ENCODE measurements around the gene CSPG4. TPM values are rescaled to one million over a fixed set of nuclear protein-coding genes. Genes with fewer than 3 reads are reported as not detected.

The CSPG4 gene
- total RNA-seq, 1 experiment from 2014 or later: 2.4 TPM

DNA sequence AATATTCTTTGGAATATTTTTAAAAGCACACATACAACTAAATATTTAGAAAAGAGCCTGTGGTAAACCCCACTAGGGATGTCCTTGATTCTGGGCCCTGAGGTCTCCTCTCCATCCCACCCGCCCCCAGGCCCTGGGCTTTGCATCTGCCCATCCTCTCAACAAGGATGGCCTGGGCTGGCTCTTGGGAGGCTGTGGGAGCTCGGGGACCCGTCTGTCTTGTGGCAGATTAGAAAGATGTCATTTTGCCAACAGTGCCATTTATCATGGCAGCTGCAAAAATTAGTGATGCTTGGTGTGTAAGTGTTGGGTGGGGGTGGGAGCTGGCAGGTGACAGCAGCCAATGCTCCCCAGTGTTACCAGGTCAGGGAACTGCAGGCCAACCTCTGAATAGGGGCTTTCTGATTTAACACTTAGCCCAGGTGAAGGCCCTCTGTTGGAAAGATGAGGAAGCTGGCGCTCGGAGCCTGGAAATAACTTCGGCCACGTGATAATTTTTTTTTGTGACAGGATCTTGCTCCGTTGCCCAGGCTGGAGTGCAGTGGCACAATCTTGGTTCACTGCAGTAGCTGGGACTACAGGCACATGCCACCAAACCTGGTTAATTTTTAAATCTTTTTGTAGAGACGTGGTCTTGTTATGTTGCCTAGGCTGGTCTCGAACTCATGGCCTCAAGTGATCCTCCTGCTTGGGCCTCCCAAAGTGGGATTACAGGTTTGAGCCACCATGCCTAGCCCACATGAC is 16.9 kb upstream of the CSPG4 start:
- Histone ChIP-seq H3K4me2 (no peak overlapping the region), H4K20me1 (ENCODE audit: insufficient read depth) (no peaks in the 10 kb centered on the region), H3K4me1 (replicated peaks; ENCODE audit: insufficient read depth) (no peaks in the 10 kb centered on the region), H3K4me3 (no peak overlapping the region), H2AFZ (no peak overlapping the region), H3K9me3 (ENCODE audit: insufficient read depth, low read depth) (no peaks in the 10 kb centered on the region), H3K36me3 (ENCODE audit: low read depth) (no peaks in the 10 kb centered on the region), H3F3A (ENCODE audit: insufficient read depth, low read depth) (no peaks in the 10 kb centered on the region), H3K27me3 (ENCODE audit: insufficient read depth, low read depth) (no peaks in the 10 kb centered on the region), H3K9me2 (ENCODE audit: insufficient read depth) (no peaks in the 10 kb centered on the region), H3K27ac (no peak overlapping the region), H3K79me2 (ENCODE audit: low read depth) (no peaks in the 10 kb centered on the region)
- intact Hi-C loops (cut with micrococcal nuclease; ENCODE audit: unreplicated experiment): loop anchor here (2.0 kb wide), 1 partner anchor 409 kb away; no protein-coding TSS in a partner anchor
- ChIA-PET CTCF (interaction anchor here (0.6 kb wide), 1 partner anchor 17 kb away, joined by 3 read pairs; no protein-coding TSS in a partner anchor), POLR2A (ENCODE audit: unreplicated experiment) (no interaction called here)
- DNase-seq: no peak
- TF ChIP-seq, protein P1, sequence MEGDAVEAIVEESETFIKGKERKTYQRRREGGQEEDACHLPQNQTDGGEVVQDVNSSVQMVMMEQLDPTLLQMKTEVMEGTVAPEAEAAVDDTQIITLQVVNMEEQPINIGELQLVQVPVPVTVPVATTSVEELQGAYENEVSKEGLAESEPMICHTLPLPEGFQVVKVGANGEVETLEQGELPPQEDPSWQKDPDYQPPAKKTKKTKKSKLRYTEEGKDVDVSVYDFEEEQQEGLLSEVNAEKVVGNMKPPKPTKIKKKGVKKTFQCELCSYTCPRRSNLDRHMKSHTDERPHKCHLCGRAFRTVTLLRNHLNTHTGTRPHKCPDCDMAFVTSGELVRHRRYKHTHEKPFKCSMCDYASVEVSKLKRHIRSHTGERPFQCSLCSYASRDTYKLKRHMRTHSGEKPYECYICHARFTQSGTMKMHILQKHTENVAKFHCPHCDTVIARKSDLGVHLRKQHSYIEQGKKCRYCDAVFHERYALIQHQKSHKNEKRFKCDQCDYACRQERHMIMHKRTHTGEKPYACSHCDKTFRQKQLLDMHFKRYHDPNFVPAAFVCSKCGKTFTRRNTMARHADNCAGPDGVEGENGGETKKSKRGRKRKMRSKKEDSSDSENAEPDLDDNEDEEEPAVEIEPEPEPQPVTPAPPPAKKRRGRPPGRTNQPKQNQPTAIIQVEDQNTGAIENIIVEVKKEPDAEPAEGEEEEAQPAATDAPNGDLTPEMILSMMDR (conservative IDR thresholded peaks at IDR 0.05): no peak
- TF ChIP-seq EZH2 (IDR thresholded peaks at IDR 0.05; ENCODE audit: low read depth): no peak
- BruUV-seq (replicated peaks): no TSS peak

- Histone ChIP-seq H3K4me2 (no peak overlapping the region), H3K27me3 (ENCODE audit: insufficient read depth, low read depth) (no peaks in the 10 kb centered on the region), H3K79me2 (ENCODE audit: low read depth) (no peaks in the 10 kb centered on the region), H3K9me2 (ENCODE audit: insufficient read depth) (no peaks in the 10 kb centered on the region), H4K20me1 (ENCODE audit: insufficient read depth) (no peaks in the 10 kb centered on the region), H3K9me3 (ENCODE audit: insufficient read depth, low read depth) (no peaks in the 10 kb centered on the region), H3K4me1 (replicated peaks; ENCODE audit: insufficient read depth) (peaks cover 6% of the 10 kb centered on the region; the same call in 1 of the 2 replicates), H3F3A (ENCODE audit: insufficient read depth, low read depth) (no peaks in the 10 kb centered on the region), H3K4me3 (no peak overlapping the region), H2AFZ (no peak overlapping the region), H3K36me3 (ENCODE audit: low read depth) (no peaks in the 10 kb centered on the region), H3K27ac (no peak overlapping the region)
- no TSS peak for BruUV-seq (replicated peaks)
- CTCF ChIA-PET: interaction anchor here (0.6 to 1.8 kb wide), 2 partner anchors 74 to 164 kb away, joined by 5 to 12 read pairs; no protein-coding TSS in a partner anchor
- TF ChIP-seq, protein P1 (conservative IDR thresholded peaks at IDR 0.05): peak; percentile 51
- no peak for TF ChIP-seq EZH2 (IDR thresholded peaks at IDR 0.05; ENCODE audit: low read depth)
- POLR2A ChIA-PET (ENCODE audit: unreplicated experiment): interaction anchor here (0.6 kb wide), 1 partner anchor 80 kb away, joined by 3 read pairs; no protein-coding TSS in a partner anchor
- intact Hi-C loops (cut with micrococcal nuclease; ENCODE audit: unreplicated experiment): loop anchor here (2.0 kb wide), 1 partner anchor 411 kb away; no protein-coding TSS in a partner anchor
- DNase-seq: peak in 1 of 2 experiments; percentile 47
These were observed 15.4 kb upstream of the CSPG4 start for GRCh38 chr15:75727851-75728715.

DNA sequence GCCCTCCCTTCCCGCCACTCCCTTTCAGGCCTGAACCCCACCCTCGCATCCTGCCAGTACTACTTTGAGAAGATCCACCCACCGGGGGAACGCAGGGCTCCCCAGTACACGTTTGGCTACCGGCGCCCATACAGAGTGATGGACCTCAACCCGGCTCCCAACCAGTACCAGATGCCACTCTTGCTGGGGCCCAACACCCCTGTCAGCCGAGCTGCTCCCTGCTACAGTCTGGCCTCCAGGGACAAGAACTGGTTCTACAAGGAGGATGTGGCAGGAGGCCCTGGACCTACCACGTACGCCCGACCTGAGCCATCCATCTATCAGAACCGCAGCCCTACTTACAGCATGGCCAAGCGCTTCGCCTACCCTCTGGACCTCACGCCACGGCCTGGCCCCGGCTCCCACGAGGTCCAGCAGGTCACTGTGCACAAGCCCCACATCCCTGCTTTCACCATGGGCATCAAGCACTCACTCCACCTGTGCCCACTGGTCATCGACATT is 14.4 kb upstream of the CSPG4 start:
- intact Hi-C loops (cut with micrococcal nuclease; ENCODE audit: unreplicated experiment): no loop called here
- peaks cover 6% of the 10 kb centered on the region; the same call in 1 of the 2 replicates for H3K4me1 ChIP-seq (replicated peaks; ENCODE audit: insufficient read depth)
- H3K4me2 ChIP-seq: no peak overlapping the region
- H3K36me3 ChIP-seq (ENCODE audit: low read depth): no peaks in the 10 kb centered on the region
- no peaks in the 10 kb centered on the region for H3K27me3 ChIP-seq (ENCODE audit: insufficient read depth, low read depth)
- H3K27ac ChIP-seq: no peak overlapping the region
- H3K9me3 ChIP-seq (ENCODE audit: insufficient read depth, low read depth): no peaks in the 10 kb centered on the region
- POLR2A ChIA-PET (ENCODE audit: unreplicated experiment): no interaction called here
- no peaks in the 10 kb centered on the region for H3K79me2 ChIP-seq (ENCODE audit: low read depth)
- no peaks in the 10 kb centered on the region for H3K9me2 ChIP-seq (ENCODE audit: insufficient read depth)
- no peaks in the 10 kb centered on the region for H4K20me1 ChIP-seq (ENCODE audit: insufficient read depth)
- H3F3A ChIP-seq (ENCODE audit: insufficient read depth, low read depth): no peaks in the 10 kb centered on the region
- H2AFZ ChIP-seq: no peak overlapping the region
- H3K4me3 ChIP-seq: no peak overlapping the region
- no peak for DNase-seq
- CTCF ChIA-PET: interaction anchor here (1.8 kb wide), 1 partner anchor 75 kb away, joined by 5 read pairs; no protein-coding TSS in a partner anchor
- TF ChIP-seq EZH2 (IDR thresholded peaks at IDR 0.05; ENCODE audit: low read depth): no peak
- TF ChIP-seq, protein P1 (conservative IDR thresholded peaks at IDR 0.05): no peak
- no TSS peak for BruUV-seq (replicated peaks)
